Progenitor cell of endocrine pancreas (in vitro differentiated cells): ENCODE data around the gene APOBEC4. TPM values are rescaled to one million over a fixed set of nuclear protein-coding genes. Genes with fewer than 3 reads are reported as not detected.

ENCODE experiments used
- DNase-seq: peaks from one replicate; pipeline ENCODE4 v3.0.0; 2021; ENCODE audit warnings: low spot score; ENCODE audit not compliant: unreplicated experiment
- H3K27ac Mint-ChIP-seq: 2 replicates; pipeline ENCODE4 v1.8.0; 2021; ENCODE audit warnings: mild to moderate bottlenecking, moderate library complexity, mixed read lengths
- H3K27me3 Mint-ChIP-seq: 2 replicates; pipeline ENCODE4 v1.8.0; 2021; ENCODE audit warnings: mixed read lengths
- H3K36me3 Mint-ChIP-seq: 2 replicates; pipeline ENCODE4 v1.8.0; 2022; ENCODE audit warnings: mixed read lengths; ENCODE audit not compliant: insufficient read depth
- H3K4me1 Mint-ChIP-seq: 2 replicates; pipeline ENCODE4 v1.8.0; 2021; ENCODE audit warnings: low read depth, mixed read lengths
- H3K4me3 Mint-ChIP-seq: 2 replicates; pipeline ENCODE4 v1.8.0; 2021; ENCODE audit warnings: low read depth, mild to moderate bottlenecking, moderate library complexity, mixed read lengths
- H3K9me3 Mint-ChIP-seq: 2 replicates; pipeline ENCODE4 v1.8.0; 2021; ENCODE audit warnings: low read depth, mixed read lengths
- CTCF ChIP-seq: fragments of 200-600 bp; sonication (generic); IDR thresholded peaks from one replicate; pipeline ENCODE4 v1.5.0; 2021; ENCODE audit warnings: antibody characterized with exemption, mild to moderate bottlenecking; ENCODE audit not compliant: unreplicated experiment
- total RNA-seq: library from RNA; stranded (reverse); gene quantifications from 2 replicates; pipeline ENCODE4 v1.2.1, GENCODE V29; 2021

Gene APOBEC4
- total RNA-seq, 1 donor from 2014 or later: not detected

- Mint-ChIP-seq H3K9me3 (no peaks in the 10 kb centered on the region), H3K27ac (no peak overlapping the region), H3K36me3 (no peaks in the 10 kb centered on the region), H3K4me3 (no peak overlapping the region), H3K27me3 (peaks cover 6% of the 10 kb centered on the region), H3K4me1 (no peaks in the 10 kb centered on the region)
- no peak for DNase-seq
- TF ChIP-seq CTCF: no peak
Observed at GRCh38 chr1:183602510-183602909, 50.6 kb downstream of the APOBEC4 start.

- Mint-ChIP-seq H3K36me3 (no peaks in the 10 kb centered on the region), H3K9me3 (no peaks in the 10 kb centered on the region), H3K4me3 (no peak overlapping the region), H3K4me1 (no peaks in the 10 kb centered on the region), H3K27ac (no peak overlapping the region), H3K27me3 (peaks cover 6% of the 10 kb centered on the region)
- no peak for TF ChIP-seq CTCF
- no peak for DNase-seq
Observed at GRCh38 chr1:183600634-183601033, 52.5 kb downstream of the APOBEC4 start.

DNA sequence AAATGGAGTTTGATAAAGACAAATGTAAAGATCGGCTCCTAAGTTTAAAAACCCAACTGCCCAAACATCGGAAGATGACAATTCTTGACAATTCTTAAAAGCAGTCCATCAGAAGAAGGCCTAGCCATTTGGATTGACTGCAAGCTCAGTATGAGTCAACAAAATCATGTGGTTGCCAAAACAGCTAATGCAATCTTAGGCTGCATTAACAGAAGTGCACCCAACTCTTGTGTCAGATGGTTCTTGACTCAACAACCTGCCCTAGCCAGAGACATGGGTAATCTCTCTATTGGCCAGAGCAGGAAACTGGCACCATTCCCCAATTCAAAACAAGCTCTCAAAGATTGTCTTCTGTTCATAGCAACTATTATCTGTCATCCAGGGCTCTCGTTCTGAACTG is 53.0 kb downstream of the APOBEC4 start:
- no peak overlapping the region for H3K27ac Mint-ChIP-seq
- peaks cover 6% of the 10 kb centered on the region for H3K27me3 Mint-ChIP-seq
- no peaks in the 10 kb centered on the region for H3K4me1 Mint-ChIP-seq
- H3K4me3 Mint-ChIP-seq: no peak overlapping the region
- no peaks in the 10 kb centered on the region for H3K9me3 Mint-ChIP-seq
- DNase-seq: no peak
- TF ChIP-seq CTCF: no peak
- no peaks in the 10 kb centered on the region for H3K36me3 Mint-ChIP-seq

GRCh38 chr1:183598386-183598785 is 54.7 kb downstream of the APOBEC4 start:
- Mint-ChIP-seq H3K4me1 (no peaks in the 10 kb centered on the region), H3K36me3 (no peaks in the 10 kb centered on the region), H3K27me3 (peaks cover 7% of the 10 kb centered on the region), H3K27ac (no peak overlapping the region), H3K9me3 (no peaks in the 10 kb centered on the region), H3K4me3 (no peak overlapping the region)
- DNase-seq: no peak
- TF ChIP-seq CTCF: no peak

DNA sequence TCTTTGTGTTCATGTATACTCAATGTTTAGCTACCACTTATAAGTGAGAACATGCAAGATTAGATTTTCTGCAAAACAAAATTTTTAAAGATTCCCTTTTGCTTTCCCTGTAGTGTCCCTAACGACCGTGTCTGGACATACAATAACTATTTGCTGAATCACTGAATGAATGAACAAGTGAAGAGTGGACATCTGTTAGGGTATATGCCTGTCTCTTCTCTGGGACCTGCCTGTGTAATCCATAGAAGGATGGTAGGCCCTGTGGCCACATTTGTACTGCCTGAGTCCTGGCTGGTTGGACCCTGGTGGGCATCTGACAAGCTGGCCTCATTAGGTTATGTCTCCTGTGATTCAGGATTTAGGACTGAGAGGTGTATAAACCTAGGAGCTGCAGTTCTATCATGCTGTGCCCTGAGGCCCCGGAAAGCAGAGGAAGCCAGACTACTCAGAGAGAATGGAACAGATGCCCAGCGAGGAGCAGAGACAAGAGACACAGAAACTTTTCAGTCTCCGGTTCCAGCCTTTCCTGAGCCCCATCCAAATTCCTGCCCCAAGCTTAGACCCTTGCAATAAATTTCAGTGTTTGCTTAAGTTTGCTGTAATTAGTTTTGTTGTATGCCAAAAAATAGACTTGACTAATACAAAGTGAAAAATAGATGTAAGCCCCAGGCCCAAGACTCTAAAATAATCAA is 55.3 kb downstream of the APOBEC4 start:
- Mint-ChIP-seq H3K27ac (no peak overlapping the region), H3K36me3 (no peaks in the 10 kb centered on the region), H3K4me3 (no peak overlapping the region), H3K4me1 (no peaks in the 10 kb centered on the region), H3K27me3 (peaks cover 8% of the 10 kb centered on the region), H3K9me3 (no peaks in the 10 kb centered on the region)
- no peak for TF ChIP-seq CTCF
- no peak for DNase-seq
